Lower lobe of right lung (tissue), 2 donors: ENCODE results near the gene ASTN1. TPM values are rescaled to one million over a fixed set of nuclear protein-coding genes. Genes with fewer than 3 reads are reported as not detected.

Experiments
- ATAC-seq, 2 donors: fragments of 200-7000 bp; cut with Tn5 transposase; one replicate each; pipeline ENCODE4 v1.9.1; 2020 to 2022; ENCODE audit warnings: mild to moderate bottlenecking in 2 of 2, moderate library complexity in 2 of 2
- DNase-seq: peaks from one replicate; pipeline ENCODE4 v3.0.0-alpha.2; 2020
- H3K27ac ChIP-seq: fragments of 200-600 bp; one replicate; pipeline ENCODE4 v1.8.0; 2022
- H3K27me3 ChIP-seq: fragments of 200-600 bp; one replicate; pipeline ENCODE4 v1.8.0; 2022; ENCODE audit warnings: low read depth
- H3K36me3 ChIP-seq: fragments of 200-600 bp; one replicate; pipeline ENCODE4 v1.8.0; 2022; ENCODE audit warnings: mild to moderate bottlenecking
- H3K4me1 ChIP-seq: fragments of 200-600 bp; one replicate; pipeline ENCODE4 v1.8.0; 2022
- H3K4me3 ChIP-seq: fragments of 200-600 bp; one replicate; pipeline ENCODE4 v1.8.0; 2022; ENCODE audit warnings: mild to moderate bottlenecking
- H3K9me3 ChIP-seq: fragments of 200-600 bp; one replicate; pipeline ENCODE4 v1.8.0; 2022
- intact Hi-C: fragments of 100-400 bp; cut with DNase I; formaldehyde crosslinking; loops from one replicate; pipeline ENCODE4 v1.11.0; 2022
- total RNA-seq: library from RNA; stranded (reverse); fragmentation: NEBNext Ultra II Directional; extraction: Animal tissue kit (Norgen Biotek cat#: 25700); gene quantifications from one replicate; pipeline ENCODE4 v1.2.1, GENCODE V29; 2021
- TF ChIP-seq, protein P1 (sequence below): fragments of 200-600 bp; IDR thresholded peaks from one replicate; pipeline ENCODE4 v1.8.0; 2022; ENCODE audit warnings: antibody characterized with exemption, mild to moderate bottlenecking
- donor health status: DM: no; HTN: yes; CAD: no; lungs with severe emphysema.

Gene ASTN1
- total RNA-seq, 1 donor from 2014 or later, result 0.41 TPM

DNA sequence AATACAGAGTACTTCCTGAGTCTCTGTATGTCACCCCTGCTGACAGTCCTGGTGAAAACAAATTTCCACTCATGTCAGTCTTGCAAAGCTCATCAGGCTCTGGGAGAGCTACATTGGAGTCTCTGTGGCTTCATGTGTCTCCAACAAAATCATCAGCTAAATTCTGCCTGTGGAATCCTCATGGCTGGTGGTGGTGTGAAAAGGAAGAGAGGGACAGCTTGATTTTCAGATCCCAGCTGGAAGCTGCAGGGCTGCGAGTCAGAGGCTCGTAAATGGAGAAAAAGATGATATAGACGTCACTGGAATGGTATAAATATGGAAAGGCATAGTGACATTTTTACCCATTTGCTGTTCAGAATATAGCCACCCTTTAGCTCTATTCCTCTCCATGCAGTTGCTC lies 150.2 kb downstream of the ASTN1 start:
- intact Hi-C loops, result no loop called here
- H3K27ac ChIP-seq, result no peak overlapping the region
- no peaks in the 10 kb centered on the region for H3K36me3 ChIP-seq
- H3K9me3 ChIP-seq, result no peaks in the 10 kb centered on the region
- no peaks in the 10 kb centered on the region for H3K4me1 ChIP-seq
- DNase-seq, result no peak
- H3K4me3 ChIP-seq, result no peak overlapping the region
- TF ChIP-seq, protein P1, sequence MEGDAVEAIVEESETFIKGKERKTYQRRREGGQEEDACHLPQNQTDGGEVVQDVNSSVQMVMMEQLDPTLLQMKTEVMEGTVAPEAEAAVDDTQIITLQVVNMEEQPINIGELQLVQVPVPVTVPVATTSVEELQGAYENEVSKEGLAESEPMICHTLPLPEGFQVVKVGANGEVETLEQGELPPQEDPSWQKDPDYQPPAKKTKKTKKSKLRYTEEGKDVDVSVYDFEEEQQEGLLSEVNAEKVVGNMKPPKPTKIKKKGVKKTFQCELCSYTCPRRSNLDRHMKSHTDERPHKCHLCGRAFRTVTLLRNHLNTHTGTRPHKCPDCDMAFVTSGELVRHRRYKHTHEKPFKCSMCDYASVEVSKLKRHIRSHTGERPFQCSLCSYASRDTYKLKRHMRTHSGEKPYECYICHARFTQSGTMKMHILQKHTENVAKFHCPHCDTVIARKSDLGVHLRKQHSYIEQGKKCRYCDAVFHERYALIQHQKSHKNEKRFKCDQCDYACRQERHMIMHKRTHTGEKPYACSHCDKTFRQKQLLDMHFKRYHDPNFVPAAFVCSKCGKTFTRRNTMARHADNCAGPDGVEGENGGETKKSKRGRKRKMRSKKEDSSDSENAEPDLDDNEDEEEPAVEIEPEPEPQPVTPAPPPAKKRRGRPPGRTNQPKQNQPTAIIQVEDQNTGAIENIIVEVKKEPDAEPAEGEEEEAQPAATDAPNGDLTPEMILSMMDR, result no peak
- H3K27me3 ChIP-seq, result no peaks in the 10 kb centered on the region
- no peak for ATAC-seq

DNA sequence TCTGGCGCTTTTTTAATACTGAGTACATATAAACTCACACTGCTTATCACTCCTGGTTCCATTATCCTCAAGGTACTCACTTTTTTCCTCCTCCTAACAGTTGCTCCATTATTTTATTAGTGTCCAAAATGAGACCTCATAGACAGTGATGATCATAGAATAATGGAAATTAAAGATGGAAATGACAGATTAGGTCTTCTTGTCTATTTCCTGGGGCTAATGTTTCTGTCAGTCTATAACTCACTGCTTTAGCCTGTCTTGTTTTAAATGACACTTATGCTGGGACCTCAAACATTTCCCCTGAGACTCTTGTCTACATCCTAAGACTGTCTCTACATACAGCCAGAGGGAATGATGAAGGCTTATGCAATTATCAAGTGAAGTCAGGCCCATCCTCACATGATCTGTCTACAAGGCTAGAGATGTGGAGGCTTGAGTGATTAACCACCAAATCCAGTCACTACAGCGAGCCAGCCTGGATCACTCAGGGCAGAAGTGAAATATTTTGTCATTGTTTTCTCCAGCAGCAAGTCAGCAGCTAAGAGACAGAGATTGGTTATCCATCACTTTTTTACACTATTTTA lies 152.1 kb downstream of the ASTN1 start:
- intact Hi-C loops, result no loop called here
- Histone ChIP-seq H3K27me3 (no peaks in the 10 kb centered on the region), H3K36me3 (no peaks in the 10 kb centered on the region), H3K4me1 (no peaks in the 10 kb centered on the region), H3K9me3 (no peaks in the 10 kb centered on the region), H3K27ac (no peak overlapping the region), H3K4me3 (no peak overlapping the region)
- ATAC-seq (no peak), DNase-seq (no peak)
- TF ChIP-seq, protein P1, result no peak

DNA sequence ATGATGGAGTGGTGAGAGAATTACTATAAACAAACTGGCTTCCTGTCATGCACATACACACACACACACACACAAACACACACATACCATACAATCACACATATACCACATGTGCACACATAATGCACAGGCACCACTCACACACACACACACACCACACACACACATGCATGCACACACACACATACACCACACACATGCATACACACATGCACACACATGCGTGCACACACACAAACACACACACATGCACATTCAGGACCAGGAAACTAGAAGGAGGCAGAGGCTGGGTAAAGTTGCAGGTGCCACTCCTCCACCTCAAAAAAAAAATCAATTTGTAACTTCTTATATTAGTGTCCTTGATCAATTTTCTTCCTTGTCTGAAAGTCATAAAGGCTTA lies 153.0 kb downstream of the ASTN1 start:
- TF ChIP-seq, protein P1, result no peak
- H3K4me1 ChIP-seq, result no peaks in the 10 kb centered on the region
- DNase-seq (no peak), ATAC-seq (no peak)
- no peak overlapping the region for H3K4me3 ChIP-seq
- intact Hi-C loops, result no loop called here
- no peaks in the 10 kb centered on the region for H3K27me3 ChIP-seq
- H3K9me3 ChIP-seq, result no peaks in the 10 kb centered on the region
- no peaks in the 10 kb centered on the region for H3K36me3 ChIP-seq
- no peak overlapping the region for H3K27ac ChIP-seq

DNA sequence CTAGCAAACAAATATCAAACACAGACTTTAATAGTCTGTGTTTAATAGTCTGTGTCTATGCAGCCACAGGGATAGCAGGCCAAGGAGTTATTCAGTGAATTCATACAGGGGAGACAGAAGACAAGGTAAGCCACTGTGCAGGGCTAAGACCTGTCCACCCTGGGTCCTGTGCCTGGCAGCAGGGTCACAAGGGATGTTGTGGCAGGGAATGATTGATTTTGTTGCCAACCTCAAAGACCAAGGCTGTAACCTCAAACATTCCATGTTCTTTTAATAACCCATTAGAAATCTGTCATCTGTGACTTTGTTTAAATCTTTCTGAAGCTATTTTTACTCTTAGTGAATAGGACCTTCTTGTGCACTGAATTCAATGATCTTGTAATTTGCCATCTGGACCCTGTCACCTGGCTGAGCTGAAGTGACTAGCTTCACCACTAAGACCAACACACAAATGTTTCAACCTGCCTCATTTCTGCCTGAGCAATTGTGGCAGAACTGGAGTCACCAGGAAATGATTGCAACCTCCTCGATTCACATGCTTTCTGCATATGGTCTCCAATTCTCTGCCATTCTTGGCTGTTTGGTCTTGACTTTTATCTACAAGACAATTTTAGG lies 154.2 kb downstream of the ASTN1 start:
- H3K4me1 ChIP-seq, result no peaks in the 10 kb centered on the region
- H3K4me3 ChIP-seq, result no peak overlapping the region
- H3K27me3 ChIP-seq, result no peaks in the 10 kb centered on the region
- TF ChIP-seq, protein P1, result no peak
- no peak for DNase-seq
- no peak overlapping the region for H3K27ac ChIP-seq
- H3K9me3 ChIP-seq, result no peaks in the 10 kb centered on the region
- intact Hi-C loops, result no loop called here
- H3K36me3 ChIP-seq, result no peaks in the 10 kb centered on the region
- ATAC-seq, result no peak

DNA sequence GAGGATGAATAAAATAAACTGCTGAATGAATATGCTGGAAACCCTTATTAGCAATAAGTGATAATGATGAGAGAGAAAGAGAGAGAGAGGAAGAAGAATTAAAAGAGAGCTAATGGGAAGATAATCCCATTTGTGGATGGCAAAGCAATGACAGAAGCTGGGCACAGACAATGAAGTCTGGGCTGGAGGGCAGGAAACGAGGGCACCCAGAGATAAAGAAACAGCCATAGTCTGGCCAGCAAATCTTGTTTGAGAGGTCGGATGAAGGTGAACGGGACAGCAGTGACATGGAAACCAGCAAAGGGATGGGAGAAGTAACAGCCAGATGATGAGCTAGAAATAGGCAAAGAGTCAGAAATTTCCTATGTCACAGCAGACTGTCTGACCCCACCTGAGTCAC lies 155.9 kb downstream of the ASTN1 start:
- no peak overlapping the region for H3K27ac ChIP-seq
- DNase-seq, result no peak
- no peaks in the 10 kb centered on the region for H3K9me3 ChIP-seq
- TF ChIP-seq, protein P1, result no peak
- H3K4me1 ChIP-seq, result no peaks in the 10 kb centered on the region
- no peaks in the 10 kb centered on the region for H3K27me3 ChIP-seq
- ATAC-seq, result no peak
- no peak overlapping the region for H3K4me3 ChIP-seq
- intact Hi-C loops, result no loop called here
- H3K36me3 ChIP-seq, result no peaks in the 10 kb centered on the region
